ENCODE data around the gene RNF123. TPM values are rescaled to one million over a fixed set of nuclear protein-coding genes. Genes with fewer than 3 reads are reported as not detected.

The RNF123 gene
- polyA plus RNA-seq, 1 of the 3 experiments (the other 2 are of a cell fraction), result 48.1 TPM

- 99% methylated on average over 13 of the region's 19 CpGs for WGBS (ENCODE audit: low lambda C conversion rate)
- H3K9ac ChIP-seq, result no peak overlapping the region
- H3F3A ChIP-seq (replicated peaks; ENCODE audit: insufficient read depth), result peaks cover 9% of the 10 kb centered on the region
- no peak overlapping the region for H3K4me3 ChIP-seq (ENCODE audit: low read depth in 2 of 2, low read length in 1 of 2)
- H2AFZ ChIP-seq (ENCODE audit: low read depth), result no peak overlapping the region
- CTCF ChIA-PET, result interaction anchor here (1.1 kb wide), 1 partner anchor 24 kb away, joined by 4 read pairs; no protein-coding TSS in a partner anchor
- H3K9me3 ChIP-seq, result no peaks in the 10 kb centered on the region
- H3K4me2 ChIP-seq, result no peak overlapping the region
- TF ChIP-seq RFX5 (IDR thresholded peaks at IDR 0.05; ENCODE audit: low read length) (no peak), IRF3 (IDR thresholded peaks at IDR 0.05; ENCODE audit: low read depth, low read length) (no peak), TCF12 (IDR thresholded peaks at IDR 0.05) (no peak), SIN3A (IDR thresholded peaks at IDR 0.05; ENCODE audit: borderline replicate concordance, low read depth, low read length) (no peak), ELF1 (IDR thresholded peaks at IDR 0.05) (no peak), YY1 (IDR thresholded peaks at IDR 0.05; ENCODE audit: low read depth) (no peak), MEF2A (IDR thresholded peaks at IDR 0.05; ENCODE audit: borderline replicate concordance, low read depth) (no peak), FOXM1 (IDR thresholded peaks at IDR 0.05; ENCODE audit: low read depth) (no peak), MAX (IDR thresholded peaks at IDR 0.05; ENCODE audit: low read depth) (no peak), FOXJ3 (CRISPR knock-in tag; IDR thresholded peaks at IDR 0.05) (no peak), RCOR1 (IDR thresholded peaks at IDR 0.05; ENCODE audit: low read length) (no peak)
- no peaks in the 10 kb centered on the region for H4K20me1 ChIP-seq (ENCODE audit: insufficient read depth)
- H3K27ac ChIP-seq (ENCODE audit: low read depth in 2 of 2, low read length in 1 of 2), result no peak overlapping the region
- POLR2A ChIA-PET, result no interaction called here
- no peaks in the 10 kb centered on the region for H3K9me2 ChIP-seq
- DNase-seq, result no peak
- H3K27me3 ChIP-seq (ENCODE audit: insufficient read depth), result no peaks in the 10 kb centered on the region
- peaks cover 14% of the 10 kb centered on the region for H3K79me2 ChIP-seq (ENCODE audit: insufficient read depth)
- H3K4me1 ChIP-seq (ENCODE audit: control insufficient read depth in 1 of 2, insufficient read depth in 2 of 2, low read depth in 1 of 2, low read length in 1 of 2), result peaks cover 8 to 18% of the 10 kb centered on the region in 2 experiments; a peak in 2 of 4 replicates
- peaks cover 20 to 42% of the 10 kb centered on the region in 2 experiments for H3K36me3 ChIP-seq (replicated peaks in 1 of 2; ENCODE audit: control insufficient read depth in 1 of 2, insufficient read depth in 2 of 2, low read length in 1 of 2)
These were observed 38.0 kb downstream of the RNF123 start for GRCh38 chr3:49727154-49727923.

GRCh38 chr3:49727924-49728361 is 38.6 kb downstream of the RNF123 start:
- Histone ChIP-seq H3K36me3 (replicated peaks in 1 of 2; ENCODE audit: control insufficient read depth in 1 of 2, insufficient read depth in 2 of 2, low read length in 1 of 2) (peaks cover 26 to 43% of the 10 kb centered on the region in 2 experiments), H3K27me3 (ENCODE audit: insufficient read depth) (no peaks in the 10 kb centered on the region), H4K20me1 (ENCODE audit: insufficient read depth) (no peaks in the 10 kb centered on the region), H3K9me3 (no peaks in the 10 kb centered on the region), H3K79me2 (ENCODE audit: insufficient read depth) (peaks cover 11% of the 10 kb centered on the region), H3F3A (replicated peaks; ENCODE audit: insufficient read depth) (peaks cover 9% of the 10 kb centered on the region), H3K4me2 (no peak overlapping the region), H3K4me3 (ENCODE audit: low read depth in 2 of 2, low read length in 1 of 2) (no peak overlapping the region), H2AFZ (ENCODE audit: low read depth) (no peak overlapping the region), H3K4me1 (ENCODE audit: control insufficient read depth in 1 of 2, insufficient read depth in 2 of 2, low read depth in 1 of 2, low read length in 1 of 2) (peaks cover 2 to 11% of the 10 kb centered on the region in 2 experiments; a peak in 1 of 4 replicates), H3K9ac (no peak overlapping the region), H3K27ac (ENCODE audit: low read depth in 2 of 2, low read length in 1 of 2) (no peak overlapping the region), H3K9me2 (no peaks in the 10 kb centered on the region)
- no peak for DNase-seq
- ChIA-PET CTCF (no interaction called here), POLR2A (no interaction called here)
- 93% methylated on average over 15 of the region's 15 CpGs for WGBS (ENCODE audit: low lambda C conversion rate)
- TF ChIP-seq MXI1 (IDR thresholded peaks at IDR 0.05; ENCODE audit: low read depth, low read length) (no peak), FOSL2 (IDR thresholded peaks at IDR 0.05; ENCODE audit: borderline replicate concordance, low read depth) (no peak), RAD21 (IDR thresholded peaks at IDR 0.05; ENCODE audit: low read length) (no peak), MAX (IDR thresholded peaks at IDR 0.05; ENCODE audit: low read depth) (no peak), SIN3A (IDR thresholded peaks at IDR 0.05; ENCODE audit: borderline replicate concordance, low read depth, low read length) (no peak), FOXM1 (IDR thresholded peaks at IDR 0.05; ENCODE audit: low read depth) (no peak), SMC3 (IDR thresholded peaks at IDR 0.05; ENCODE audit: low read depth, low read length) (no peak), TCF12 (IDR thresholded peaks at IDR 0.05) (no peak)

Data from SK-N-SH (cell line).